WERI-Rb-1 (cell line): Measurements from ENCODE around the gene TENM4.

Source experiments
- DNase-seq: peaks from one replicate; pipeline ENCODE4 v3.0.0-alpha.2; 2020
- H3K27ac ChIP-seq: fragments of 250-450 bp; sonication (Bioruptor Pico); 2 replicates; pipeline ENCODE4 v1.5.1; 2020; ENCODE audit warnings: mild to moderate bottlenecking, moderate library complexity
- H3K27me3 ChIP-seq: fragments of 250-450 bp; sonication (Bioruptor Pico); 2 replicates; pipeline ENCODE4 v1.5.1; 2021; ENCODE audit warnings: mild to moderate bottlenecking, low read depth, moderate library complexity; ENCODE audit not compliant: insufficient read depth, severe bottlenecking
- H3K36me3 ChIP-seq: fragments of 250-450 bp; sonication (Bioruptor Pico); 2 replicates; pipeline ENCODE4 v1.5.1; 2020; ENCODE audit warnings: mild to moderate bottlenecking, moderate library complexity
- H3K4me3 ChIP-seq: 2 replicates; pipeline ENCODE4 v1.5.1; 2011; ENCODE audit warnings: low read depth, mild to moderate bottlenecking, control low read depth, low read length
- H3K9me3 ChIP-seq: fragments of 250-450 bp; sonication (Bioruptor Pico); 2 replicates; pipeline ENCODE4 v1.5.1; 2021; ENCODE audit warnings: mild to moderate bottlenecking, moderate library complexity; ENCODE audit not compliant: severe bottlenecking
- TF ChIP-seq, protein P1 (sequence below): IDR thresholded peaks from 2 replicates; pipeline ENCODE4 v1.5.1; 2011; ENCODE audit warnings: low read depth, mild to moderate bottlenecking, control low read depth, inconsistent platforms, low read length

TENM4 gene

GRCh38 chr11:79113054-79113690 is 327.7 kb downstream of the TENM4 start:
- peaks cover 6% of the 10 kb centered on the region for H3K9me3 ChIP-seq
- TF ChIP-seq, protein P1, sequence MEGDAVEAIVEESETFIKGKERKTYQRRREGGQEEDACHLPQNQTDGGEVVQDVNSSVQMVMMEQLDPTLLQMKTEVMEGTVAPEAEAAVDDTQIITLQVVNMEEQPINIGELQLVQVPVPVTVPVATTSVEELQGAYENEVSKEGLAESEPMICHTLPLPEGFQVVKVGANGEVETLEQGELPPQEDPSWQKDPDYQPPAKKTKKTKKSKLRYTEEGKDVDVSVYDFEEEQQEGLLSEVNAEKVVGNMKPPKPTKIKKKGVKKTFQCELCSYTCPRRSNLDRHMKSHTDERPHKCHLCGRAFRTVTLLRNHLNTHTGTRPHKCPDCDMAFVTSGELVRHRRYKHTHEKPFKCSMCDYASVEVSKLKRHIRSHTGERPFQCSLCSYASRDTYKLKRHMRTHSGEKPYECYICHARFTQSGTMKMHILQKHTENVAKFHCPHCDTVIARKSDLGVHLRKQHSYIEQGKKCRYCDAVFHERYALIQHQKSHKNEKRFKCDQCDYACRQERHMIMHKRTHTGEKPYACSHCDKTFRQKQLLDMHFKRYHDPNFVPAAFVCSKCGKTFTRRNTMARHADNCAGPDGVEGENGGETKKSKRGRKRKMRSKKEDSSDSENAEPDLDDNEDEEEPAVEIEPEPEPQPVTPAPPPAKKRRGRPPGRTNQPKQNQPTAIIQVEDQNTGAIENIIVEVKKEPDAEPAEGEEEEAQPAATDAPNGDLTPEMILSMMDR = no peak
- no peaks in the 10 kb centered on the region for H3K27me3 ChIP-seq
- no peak overlapping the region for H3K27ac ChIP-seq
- no peaks in the 10 kb centered on the region for H3K36me3 ChIP-seq
- H3K4me3 ChIP-seq = no peak overlapping the region
- DNase-seq = no peak

DNA sequence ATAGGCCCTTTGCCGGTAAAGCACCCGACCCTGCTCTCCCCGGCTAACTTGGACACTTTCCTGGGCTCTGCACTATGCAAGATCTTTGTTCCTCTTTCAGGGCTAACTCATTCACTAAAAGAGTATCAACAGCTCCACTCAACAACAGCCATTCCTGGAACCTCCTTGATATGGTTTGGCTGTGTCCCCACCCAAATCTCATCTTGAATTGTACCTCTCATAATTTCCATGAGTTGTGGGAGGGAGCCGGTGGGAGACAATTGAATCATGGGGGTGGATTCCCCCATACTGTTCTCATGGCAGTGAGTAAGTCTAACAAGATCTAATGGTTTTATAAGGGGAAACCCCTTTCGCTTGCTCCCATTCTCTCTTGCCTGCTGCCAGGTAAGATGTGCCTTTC is 330.0 kb downstream of the TENM4 start:
- no peak for DNase-seq
- Histone ChIP-seq H3K27me3 (no peaks in the 10 kb centered on the region), H3K4me3 (no peak overlapping the region), H3K36me3 (no peaks in the 10 kb centered on the region), H3K9me3 (peaks cover 6% of the 10 kb centered on the region), H3K27ac (no peak overlapping the region)
- TF ChIP-seq, protein P1 = no peak

GRCh38 chr11:79110321-79110720 is 330.5 kb downstream of the TENM4 start:
- TF ChIP-seq, protein P1 = no peak
- Histone ChIP-seq H3K4me3 (no peak overlapping the region), H3K27ac (no peak overlapping the region), H3K36me3 (no peaks in the 10 kb centered on the region), H3K27me3 (no peaks in the 10 kb centered on the region), H3K9me3 (peaks cover 6% of the 10 kb centered on the region)
- DNase-seq = no peak

GRCh38 chr11:79108851-79109250 is 332.0 kb downstream of the TENM4 start:
- H3K4me3 ChIP-seq = no peak overlapping the region
- no peak for DNase-seq
- no peaks in the 10 kb centered on the region for H3K27me3 ChIP-seq
- H3K9me3 ChIP-seq = no peaks in the 10 kb centered on the region
- H3K27ac ChIP-seq = no peak overlapping the region
- TF ChIP-seq, protein P1 = no peak
- H3K36me3 ChIP-seq = no peaks in the 10 kb centered on the region

- H3K36me3 ChIP-seq = no peaks in the 10 kb centered on the region
- no peaks in the 10 kb centered on the region for H3K9me3 ChIP-seq
- TF ChIP-seq, protein P1 = no peak
- H3K4me3 ChIP-seq = no peak overlapping the region
- H3K27ac ChIP-seq = no peak overlapping the region
- DNase-seq = no peak
- no peaks in the 10 kb centered on the region for H3K27me3 ChIP-seq
These were observed 338.0 kb downstream of the TENM4 start for GRCh38 chr11:79102840-79103239.

DNA sequence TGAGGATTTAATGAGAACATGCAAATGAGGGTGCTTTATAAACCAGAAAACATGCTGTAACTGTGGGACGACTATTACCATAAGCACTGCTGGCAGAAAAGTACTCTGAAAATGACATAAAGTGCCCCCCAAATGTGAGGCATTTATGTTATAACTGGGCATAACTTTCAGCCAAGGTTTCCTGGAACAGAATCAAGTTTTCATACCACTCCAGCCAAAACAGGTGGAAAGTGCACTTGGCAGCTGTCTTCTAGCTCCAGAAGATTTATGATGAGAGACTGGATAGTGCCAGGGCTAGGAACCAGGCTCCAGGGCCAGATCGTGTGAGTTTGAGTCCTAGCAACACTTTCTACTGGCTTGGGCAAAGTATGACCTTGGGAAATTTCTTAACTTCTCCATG is 339.2 kb downstream of the TENM4 start:
- no peaks in the 10 kb centered on the region for H3K9me3 ChIP-seq
- H3K27me3 ChIP-seq = no peaks in the 10 kb centered on the region
- TF ChIP-seq, protein P1 = no peak
- DNase-seq = no peak
- H3K4me3 ChIP-seq = no peak overlapping the region
- H3K27ac ChIP-seq = no peak overlapping the region
- no peaks in the 10 kb centered on the region for H3K36me3 ChIP-seq
